Mucosa of stomach (tissue), 1 donor: ENCODE measurements around the gene PLCH2.

Experiments
- H3K27me3 ChIP-seq: one replicate; pipeline ENCODE4 v1.7.0; 2013; ENCODE audit warnings: mild to moderate bottlenecking, low read length; ENCODE audit not compliant: control insufficient read depth, insufficient read depth
- H3K36me3 ChIP-seq: one replicate; pipeline ENCODE4 v1.7.0; 2013; ENCODE audit warnings: low read length; ENCODE audit not compliant: control insufficient read depth, insufficient read depth
- H3K4me1 ChIP-seq: one replicate; pipeline ENCODE4 v1.7.0; 2013; ENCODE audit warnings: mild to moderate bottlenecking, low read length; ENCODE audit not compliant: control insufficient read depth, insufficient read depth
- H3K4me3 ChIP-seq: one replicate; pipeline ENCODE4 v1.7.0; 2013; ENCODE audit warnings: low read length
- H3K9ac ChIP-seq: one replicate; pipeline ENCODE4 v1.7.0; 2013; ENCODE audit warnings: mild to moderate bottlenecking, low read length, moderate library complexity
- H3K9me3 ChIP-seq: one replicate; pipeline ENCODE4 v1.7.0; 2013; ENCODE audit warnings: mild to moderate bottlenecking, low read length, moderate library complexity; ENCODE audit not compliant: control insufficient read depth
- donor health status: Pancreatic carcinoma.

The PLCH2 gene

GRCh38 chr1:2483970-2484369 is 7.9 kb downstream of the PLCH2 start:
- H3K36me3 ChIP-seq = no peaks in the 10 kb centered on the region
- H3K4me1 ChIP-seq = no peaks in the 10 kb centered on the region
- no peak overlapping the region for H3K4me3 ChIP-seq
- H3K9me3 ChIP-seq = no peaks in the 10 kb centered on the region
- no peaks in the 10 kb centered on the region for H3K27me3 ChIP-seq
- no peak overlapping the region for H3K9ac ChIP-seq

GRCh38 chr1:2486041-2486440 is 10.0 kb downstream of the PLCH2 start:
- Histone ChIP-seq H3K9me3 (no peaks in the 10 kb centered on the region), H3K27me3 (no peaks in the 10 kb centered on the region), H3K36me3 (no peaks in the 10 kb centered on the region), H3K4me3 (no peak overlapping the region), H3K9ac (no peak overlapping the region), H3K4me1 (no peaks in the 10 kb centered on the region)

GRCh38 chr1:2486558-2486957 is 10.5 kb downstream of the PLCH2 start:
- Histone ChIP-seq H3K4me3 (no peak overlapping the region), H3K9me3 (no peaks in the 10 kb centered on the region), H3K36me3 (no peaks in the 10 kb centered on the region)

GRCh38 chr1:2488688-2489087 is 12.6 kb downstream of the PLCH2 start:
- Histone ChIP-seq H3K27me3 (no peaks in the 10 kb centered on the region), H3K4me3 (no peak overlapping the region), H3K9ac (no peak overlapping the region), H3K9me3 (no peaks in the 10 kb centered on the region), H3K36me3 (no peaks in the 10 kb centered on the region), H3K4me1 (no peaks in the 10 kb centered on the region)

More at GRCh38 chr1:2486558-2486957, 10.5 kb downstream of the PLCH2 start:
- no peak overlapping the region for H3K9ac ChIP-seq
- H3K4me1 ChIP-seq = no peaks in the 10 kb centered on the region
- no peaks in the 10 kb centered on the region for H3K27me3 ChIP-seq

GRCh38 chr1:2489615-2490014 is 13.5 kb downstream of the PLCH2 start:
- Histone ChIP-seq H3K4me1 (no peaks in the 10 kb centered on the region), H3K27me3 (no peaks in the 10 kb centered on the region), H3K9ac (no peak overlapping the region), H3K9me3 (no peaks in the 10 kb centered on the region), H3K4me3 (no peak overlapping the region), H3K36me3 (no peaks in the 10 kb centered on the region)

- no peak overlapping the region for H3K9ac ChIP-seq
- no peaks in the 10 kb centered on the region for H3K27me3 ChIP-seq
- H3K36me3 ChIP-seq = no peaks in the 10 kb centered on the region
- H3K9me3 ChIP-seq = no peaks in the 10 kb centered on the region
- H3K4me3 ChIP-seq = no peak overlapping the region
- no peaks in the 10 kb centered on the region for H3K4me1 ChIP-seq
Observed at GRCh38 chr1:2492091-2492490, 16.0 kb downstream of the PLCH2 start.

- H3K27me3 ChIP-seq = no peaks in the 10 kb centered on the region
- no peak overlapping the region for H3K9ac ChIP-seq
Observed at GRCh38 chr1:2493218-2493617, 17.1 kb downstream of the PLCH2 start.

GRCh38 chr1:2493691-2494322 is 17.7 kb downstream of the PLCH2 start:
- Histone ChIP-seq H3K4me3 (no peak overlapping the region), H3K27me3 (no peaks in the 10 kb centered on the region), H3K36me3 (no peaks in the 10 kb centered on the region), H3K4me1 (no peaks in the 10 kb centered on the region), H3K9me3 (no peaks in the 10 kb centered on the region), H3K9ac (no peak overlapping the region)

More at GRCh38 chr1:2493218-2493617, 17.1 kb downstream of the PLCH2 start:
- H3K36me3 ChIP-seq = no peaks in the 10 kb centered on the region
- H3K9me3 ChIP-seq = no peaks in the 10 kb centered on the region
- H3K4me1 ChIP-seq = no peaks in the 10 kb centered on the region
- H3K4me3 ChIP-seq = no peak overlapping the region

- H3K36me3 ChIP-seq = no peaks in the 10 kb centered on the region
- H3K27me3 ChIP-seq = no peaks in the 10 kb centered on the region
- no peaks in the 10 kb centered on the region for H3K4me1 ChIP-seq
- no peaks in the 10 kb centered on the region for H3K9me3 ChIP-seq
- H3K9ac ChIP-seq = no peak overlapping the region
- no peak overlapping the region for H3K4me3 ChIP-seq
Observed at GRCh38 chr1:2494323-2494693, 18.2 kb downstream of the PLCH2 start.

GRCh38 chr1:2495026-2495425 is 18.9 kb downstream of the PLCH2 start:
- Histone ChIP-seq H3K4me1 (no peaks in the 10 kb centered on the region), H3K36me3 (no peaks in the 10 kb centered on the region), H3K27me3 (no peaks in the 10 kb centered on the region)

GRCh38 chr1:2495546-2495945 is 19.5 kb downstream of the PLCH2 start:
- no peaks in the 10 kb centered on the region for H3K4me1 ChIP-seq
- no peak overlapping the region for H3K4me3 ChIP-seq
- H3K9ac ChIP-seq = no peak overlapping the region
- peaks cover 3% of the 10 kb centered on the region for H3K27me3 ChIP-seq
- H3K9me3 ChIP-seq = no peaks in the 10 kb centered on the region
- H3K36me3 ChIP-seq = no peaks in the 10 kb centered on the region

More at GRCh38 chr1:2495026-2495425, 18.9 kb downstream of the PLCH2 start:
- Histone ChIP-seq H3K4me3 (no peak overlapping the region), H3K9me3 (no peaks in the 10 kb centered on the region), H3K9ac (no peak overlapping the region)

GRCh38 chr1:2496087-2496622 is 20.1 kb downstream of the PLCH2 start:
- no peak overlapping the region for H3K4me3 ChIP-seq
- H3K9ac ChIP-seq = no peak overlapping the region
- H3K4me1 ChIP-seq = no peaks in the 10 kb centered on the region
- H3K27me3 ChIP-seq = peaks cover 3% of the 10 kb centered on the region
- H3K36me3 ChIP-seq = no peaks in the 10 kb centered on the region
- no peaks in the 10 kb centered on the region for H3K9me3 ChIP-seq

GRCh38 chr1:2496746-2497145 is 20.7 kb downstream of the PLCH2 start:
- H3K36me3 ChIP-seq = no peaks in the 10 kb centered on the region
- H3K4me3 ChIP-seq = no peak overlapping the region
- H3K9me3 ChIP-seq = no peaks in the 10 kb centered on the region
- H3K4me1 ChIP-seq = no peaks in the 10 kb centered on the region
- H3K9ac ChIP-seq = no peak overlapping the region
- peaks cover 3% of the 10 kb centered on the region for H3K27me3 ChIP-seq
